Measurements from ENCODE around the gene TRUB2. TPM values are rescaled to one million over a fixed set of nuclear protein-coding genes. Genes with fewer than 3 reads are reported as not detected.
A peak's percentile ranks its signal among the peaks of the same experiment; 100 is the strongest.
"Not testable (repeated sequence)": the region's sequence is repeated elsewhere in the genome, so short reads cannot be mapped to it uniquely, and the experiment has no call there.

The TRUB2 gene
- total and polyA plus RNA-seq, 2 donors (not counting 1 experiment from before 2014, with no cell fraction given), result 7.6 to 21.5 TPM

DNA sequence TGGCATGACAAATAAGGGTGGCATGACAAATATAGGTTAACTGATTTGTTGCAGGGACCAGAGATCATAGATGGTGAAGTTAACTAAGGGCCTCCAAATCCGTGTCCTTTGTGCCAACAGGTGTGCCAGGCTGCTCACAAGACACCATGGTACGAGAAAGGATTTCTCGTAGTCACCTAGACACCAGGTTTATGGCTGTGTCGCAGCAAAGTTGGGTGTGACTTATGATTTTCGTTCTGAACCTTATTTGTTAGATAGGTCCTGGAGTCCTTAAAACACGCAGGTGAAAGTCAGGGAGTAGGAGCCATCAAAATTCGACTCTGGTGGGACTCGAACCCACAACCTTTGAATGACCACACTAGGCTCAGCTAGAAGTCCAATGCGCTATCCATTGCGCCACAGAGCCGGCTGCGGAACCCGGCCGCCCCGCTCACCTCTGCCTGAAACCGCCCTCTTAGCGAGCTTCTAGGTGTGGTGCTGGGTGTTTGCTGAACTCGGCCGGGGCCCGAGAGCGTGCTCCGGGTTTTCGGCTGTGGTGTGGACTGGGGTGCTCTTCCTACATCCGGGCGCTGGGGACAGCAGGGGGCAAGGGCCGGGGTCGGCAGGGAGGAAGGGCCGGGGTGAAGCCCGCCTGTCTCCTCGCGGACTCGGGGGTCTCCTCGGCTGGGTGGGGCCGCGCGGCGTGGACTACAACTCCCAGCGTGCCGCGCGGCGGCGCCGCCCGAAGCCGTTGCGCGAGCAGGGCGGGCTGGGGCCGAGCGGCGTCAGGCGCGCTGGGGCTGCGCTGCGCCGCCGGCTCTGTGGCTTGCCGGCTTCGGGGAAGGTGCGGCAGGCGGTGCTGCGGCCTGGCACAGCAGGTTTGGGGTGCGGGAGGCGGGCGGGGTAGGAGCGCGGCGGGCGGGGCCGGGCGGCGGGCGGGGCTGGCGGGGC is 17.8 kb upstream of the TRUB2 start, which contains the start of gene SLC27A4:
Gene SLC27A4, plus strand, starts transcription at position 767 of the 930 bp plus-strand sequence. CDS start 2,606 bp downstream, outside the sequence.
- Histone ChIP-seq H3K79me2 (ENCODE audit: control insufficient read depth, insufficient read depth, low read length) (peaks cover 5% of the 10 kb centered on the region), H3K36me3 (replicated peaks in 1 of 2; ENCODE audit: control extremely low read depth in 1 of 2, control insufficient read depth in 1 of 2, extremely low read depth in 1 of 2, insufficient read depth in 2 of 2, low read length in 1 of 2) (peaks cover 0 to 11% of the 10 kb centered on the region in 2 experiments), H3K27me3 (replicated peaks in 1 of 4; ENCODE audit: control extremely low read depth in 1 of 4, control insufficient read depth in 3 of 4, insufficient read depth in 4 of 4, low read length in 3 of 4) (no peaks in the 10 kb centered on the region), H3K9me3 (ENCODE audit: control extremely low read depth in 1 of 3, control insufficient read depth in 2 of 3, insufficient read depth in 1 of 3, low read length in 2 of 3) (no peaks in the 10 kb centered on the region), H4K20me1 (ENCODE audit: control insufficient read depth, insufficient read depth, low read length, poor library complexity, severe bottlenecking) (no peaks in the 10 kb centered on the region), H3K9ac (ENCODE audit: low read length) (peak within 1 kb of the TSS; percentile 77), H3K27ac (ENCODE audit: low read length in 2 of 2) (peak within 1 kb of the TSS; percentile 7 to 48), H2AFZ (ENCODE audit: insufficient read depth, low read depth, low read length, poor library complexity, severe bottlenecking) (peak within 1 kb of the TSS; percentile 87), H3K4me1 (ENCODE audit: control insufficient read depth in 2 of 2, insufficient read depth in 2 of 2, low read length in 2 of 2) (peaks cover 11 to 15% of the 10 kb centered on the region in 2 donors), H3K4me2 (replicated peaks; ENCODE audit: low read depth, low read length, poor library complexity, severe bottlenecking) (peak within 1 kb of the TSS; percentile 99), H3K4me3 (ENCODE audit: control extremely low read depth in 1 of 5, extremely low read depth in 1 of 5, insufficient read depth in 1 of 5, low read depth in 2 of 5, low read length in 4 of 5) (peak within 1 kb of the TSS; percentile 69 to 80 (median 70))
- no peaks in the 10 kb centered on the region for H3K27me3 Mint-ChIP-seq
- H3K9me3 Mint-ChIP-seq (ENCODE audit: insufficient read depth), result no peaks in the 10 kb centered on the region
- TF ChIP-seq, protein P1, sequence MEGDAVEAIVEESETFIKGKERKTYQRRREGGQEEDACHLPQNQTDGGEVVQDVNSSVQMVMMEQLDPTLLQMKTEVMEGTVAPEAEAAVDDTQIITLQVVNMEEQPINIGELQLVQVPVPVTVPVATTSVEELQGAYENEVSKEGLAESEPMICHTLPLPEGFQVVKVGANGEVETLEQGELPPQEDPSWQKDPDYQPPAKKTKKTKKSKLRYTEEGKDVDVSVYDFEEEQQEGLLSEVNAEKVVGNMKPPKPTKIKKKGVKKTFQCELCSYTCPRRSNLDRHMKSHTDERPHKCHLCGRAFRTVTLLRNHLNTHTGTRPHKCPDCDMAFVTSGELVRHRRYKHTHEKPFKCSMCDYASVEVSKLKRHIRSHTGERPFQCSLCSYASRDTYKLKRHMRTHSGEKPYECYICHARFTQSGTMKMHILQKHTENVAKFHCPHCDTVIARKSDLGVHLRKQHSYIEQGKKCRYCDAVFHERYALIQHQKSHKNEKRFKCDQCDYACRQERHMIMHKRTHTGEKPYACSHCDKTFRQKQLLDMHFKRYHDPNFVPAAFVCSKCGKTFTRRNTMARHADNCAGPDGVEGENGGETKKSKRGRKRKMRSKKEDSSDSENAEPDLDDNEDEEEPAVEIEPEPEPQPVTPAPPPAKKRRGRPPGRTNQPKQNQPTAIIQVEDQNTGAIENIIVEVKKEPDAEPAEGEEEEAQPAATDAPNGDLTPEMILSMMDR (IDR thresholded peaks at IDR 0.05), result no peak
- no peak for TF ChIP-seq EZH2 (IDR thresholded peaks at IDR 0.05; ENCODE audit: borderline replicate concordance, insufficient read depth, low read depth, low read length, poor library complexity, severe bottlenecking)
- H3K4me1 Mint-ChIP-seq, result peaks cover 9% of the 10 kb centered on the region
- peak within 1 kb of the TSS; percentile 91 for H3K27ac Mint-ChIP-seq
- ATAC-seq (ENCODE audit: low read depth) (peak; percentile 93), DNase-seq (peak; percentile 88)
- ChIA-PET CTCF (no interaction called here), POLR2A (interaction anchor here (0.8 to 1.1 kb wide), 2 partner anchors 18 to 31 kb away, joined by 4 read pairs; partner anchors contain the start of genes TRUB2 and URM1)
- WGBS (ENCODE audit: insufficient coverage), result 6% methylated on average over 74 of the region's 75 CpGs
- intact Hi-C loops (cut with micrococcal nuclease), result loop anchor here (1.0 to 5.0 kb wide), 7 partner anchors 18 to 213 kb away; partner anchors contain the start of genes BBLN, CIZ1, COQ4 and ODF2
- peak within 1 kb of the TSS; percentile 98 for H3K4me3 Mint-ChIP-seq

DNA sequence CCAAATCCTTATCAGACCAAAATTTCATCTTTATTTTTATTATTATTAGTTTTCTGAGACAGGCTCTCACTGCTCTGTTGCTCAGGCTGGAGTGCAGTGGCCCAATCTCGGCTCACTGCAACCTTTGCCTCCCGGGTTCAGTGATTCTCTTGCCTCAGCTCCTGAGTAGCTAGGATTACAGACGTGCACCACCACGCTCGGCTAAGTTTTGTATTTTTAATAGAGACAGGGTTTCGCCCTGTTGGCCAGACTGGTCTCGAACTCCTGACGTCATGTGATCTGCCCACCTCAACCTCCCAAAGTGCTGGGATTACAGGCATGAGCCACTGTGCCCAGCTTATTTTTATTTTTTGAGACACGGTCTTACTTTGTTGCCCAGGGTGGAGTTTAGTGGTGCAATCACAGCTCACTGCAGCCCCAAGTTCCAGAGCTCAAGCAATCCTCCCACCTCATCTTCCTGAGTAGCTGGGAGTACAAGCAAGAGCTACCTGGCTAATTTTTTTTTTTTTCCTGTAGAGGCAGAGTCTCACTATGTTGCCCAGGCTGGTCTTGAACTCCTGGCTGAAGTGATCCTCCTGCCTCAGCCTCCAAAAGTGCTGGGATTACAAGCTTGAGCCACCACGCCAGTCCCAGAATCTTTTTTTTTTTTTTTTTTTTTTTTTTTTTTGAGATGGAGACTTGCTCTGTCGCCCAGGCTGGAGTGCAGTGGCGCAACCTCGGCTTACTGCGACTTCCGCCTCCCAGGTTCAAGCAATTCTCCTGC is 16.8 kb upstream of the TRUB2 start:
- POLR2A ChIA-PET; intact Hi-C loops (cut with micrococcal nuclease); H3K27me3 ChIP-seq (replicated peaks in 1 of 4; ENCODE audit: control extremely low read depth in 1 of 4, control insufficient read depth in 3 of 4, insufficient read depth in 4 of 4, low read length in 3 of 4); H3K4me3 ChIP-seq (ENCODE audit: control extremely low read depth in 1 of 5, extremely low read depth in 1 of 5, insufficient read depth in 1 of 5, low read depth in 2 of 5, low read length in 4 of 5); H3K9ac ChIP-seq (ENCODE audit: low read length); H3K27ac ChIP-seq (ENCODE audit: low read length in 2 of 2); H3K79me2 ChIP-seq (ENCODE audit: control insufficient read depth, insufficient read depth, low read length); H3K9me3 ChIP-seq (ENCODE audit: control extremely low read depth in 1 of 3, control insufficient read depth in 2 of 3, insufficient read depth in 1 of 3, low read length in 2 of 3); CTCF ChIA-PET; H4K20me1 ChIP-seq (ENCODE audit: control insufficient read depth, insufficient read depth, low read length, poor library complexity, severe bottlenecking); H3K4me2 ChIP-seq (replicated peaks; ENCODE audit: low read depth, low read length, poor library complexity, severe bottlenecking); H3K36me3 ChIP-seq (replicated peaks in 1 of 2; ENCODE audit: control extremely low read depth in 1 of 2, control insufficient read depth in 1 of 2, extremely low read depth in 1 of 2, insufficient read depth in 2 of 2, low read length in 1 of 2); H3K9me3 Mint-ChIP-seq (ENCODE audit: insufficient read depth); H3K27ac Mint-ChIP-seq; H3K27me3 Mint-ChIP-seq; DNase-seq; H2AFZ ChIP-seq (ENCODE audit: insufficient read depth, low read depth, low read length, poor library complexity, severe bottlenecking); ATAC-seq (ENCODE audit: low read depth); H3K4me1 Mint-ChIP-seq: not testable (repeated sequence)
- H3K4me3 Mint-ChIP-seq, result peak overlapping the region; percentile 98
- 92% methylated on average over 7 of the region's 15 CpGs for WGBS (ENCODE audit: insufficient coverage)
- H3K4me1 ChIP-seq (ENCODE audit: control insufficient read depth in 2 of 2, insufficient read depth in 2 of 2, low read length in 2 of 2), result peaks cover 11 to 15% of the 10 kb centered on the region in 2 donors

All from B cell (primary cell).